Measurements from ENCODE around the gene KIRREL3.

The KIRREL3 gene

DNA sequence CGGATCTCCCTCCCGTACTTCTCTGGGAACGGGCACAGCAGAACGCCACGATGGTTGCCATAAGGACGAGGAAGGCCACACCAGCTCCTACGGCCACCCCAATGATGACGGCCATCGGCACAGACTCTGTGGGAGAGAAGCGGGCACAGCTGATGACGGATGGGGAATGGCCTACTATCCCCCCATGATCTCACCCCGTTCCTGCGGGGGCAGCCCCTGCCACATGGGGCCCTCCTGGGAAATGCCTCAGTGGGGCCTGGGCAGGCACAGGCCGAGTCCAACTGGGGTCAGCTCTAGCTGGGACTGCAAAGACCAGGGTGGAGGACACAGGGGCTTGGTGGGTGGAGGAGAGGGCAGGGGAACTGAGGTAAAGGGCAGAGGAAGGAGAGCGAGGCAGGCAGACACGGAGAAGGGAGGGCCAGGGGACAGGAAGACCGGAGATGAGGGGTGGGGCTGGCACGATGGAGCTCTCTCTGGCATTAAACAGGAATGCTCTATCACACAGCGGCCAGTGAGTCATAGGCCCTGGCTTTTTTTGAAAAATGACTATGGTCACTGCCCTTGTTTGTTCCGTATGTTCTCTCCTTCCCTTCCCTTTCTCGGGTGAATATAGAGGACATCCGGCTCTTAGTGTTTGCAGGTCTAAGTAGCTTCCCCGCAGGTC is 569.0 kb downstream of the KIRREL3 start:
- Histone ChIP-seq H3K36me3 (ENCODE audit: control insufficient read depth, insufficient read depth, low read length) (no peaks in the 10 kb centered on the region), H3K4me3 (ENCODE audit: low read length) (no peak overlapping the region), H3K27me3 (ENCODE audit: control insufficient read depth, insufficient read depth, low read length) (no peaks in the 10 kb centered on the region), H3K27ac (ENCODE audit: low read depth, low read length) (peak overlapping the region; percentile 18), H3K4me1 (ENCODE audit: control insufficient read depth, insufficient read depth, low read length) (no peaks in the 10 kb centered on the region), H3K9ac (ENCODE audit: low read length) (no peak overlapping the region)

GRCh38 chr11:126430581-126431335 is 569.8 kb downstream of the KIRREL3 start:
- Histone ChIP-seq H3K36me3 (ENCODE audit: control insufficient read depth, insufficient read depth, low read length) (no peaks in the 10 kb centered on the region), H3K4me3 (ENCODE audit: low read length) (no peak overlapping the region), H3K4me1 (ENCODE audit: control insufficient read depth, insufficient read depth, low read length) (no peaks in the 10 kb centered on the region), H3K27ac (ENCODE audit: low read depth, low read length) (no peak overlapping the region), H3K9ac (ENCODE audit: low read length) (no peak overlapping the region), H3K27me3 (ENCODE audit: control insufficient read depth, insufficient read depth, low read length) (no peaks in the 10 kb centered on the region)

- H3K9ac ChIP-seq (ENCODE audit: low read length) = no peak overlapping the region
Measured at GRCh38 chr11:126426820-126427749, 573.5 kb downstream of the KIRREL3 start.

DNA sequence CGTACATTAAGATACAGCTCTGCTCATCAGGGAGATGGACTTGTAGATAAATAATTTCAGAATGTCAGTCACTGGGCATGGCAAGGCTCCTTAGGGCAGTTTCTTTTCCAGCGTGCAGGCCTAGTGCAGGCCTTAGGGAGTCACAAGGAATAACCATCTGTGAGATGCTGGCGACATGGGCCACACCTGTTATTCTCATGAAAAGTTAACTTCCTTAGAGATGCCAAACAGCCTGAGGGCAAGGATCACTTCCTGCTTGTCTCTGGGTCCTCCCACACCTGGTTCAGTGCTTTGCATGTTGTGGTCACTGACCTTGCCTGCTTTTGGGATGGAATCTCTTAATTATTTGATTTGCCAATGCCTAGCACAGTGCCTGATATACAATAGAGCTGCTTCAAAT is 574.5 kb downstream of the KIRREL3 start:
- H3K9ac ChIP-seq (ENCODE audit: low read length) = no peak overlapping the region
- no peaks in the 10 kb centered on the region for H3K36me3 ChIP-seq (ENCODE audit: control insufficient read depth, insufficient read depth, low read length)
- H3K27ac ChIP-seq (ENCODE audit: low read depth, low read length) = no peak overlapping the region
- no peaks in the 10 kb centered on the region for H3K4me1 ChIP-seq (ENCODE audit: control insufficient read depth, insufficient read depth, low read length)
- no peaks in the 10 kb centered on the region for H3K27me3 ChIP-seq (ENCODE audit: control insufficient read depth, insufficient read depth, low read length)
- no peak overlapping the region for H3K4me3 ChIP-seq (ENCODE audit: low read length)

More at GRCh38 chr11:126426820-126427749, 573.5 kb downstream of the KIRREL3 start:
- Histone ChIP-seq H3K27me3 (ENCODE audit: control insufficient read depth, insufficient read depth, low read length) (no peaks in the 10 kb centered on the region), H3K4me1 (ENCODE audit: control insufficient read depth, insufficient read depth, low read length) (no peaks in the 10 kb centered on the region), H3K27ac (ENCODE audit: low read depth, low read length) (peak overlapping the region; percentile 53), H3K4me3 (ENCODE audit: low read length) (no peak overlapping the region), H3K36me3 (ENCODE audit: control insufficient read depth, insufficient read depth, low read length) (no peaks in the 10 kb centered on the region)

DNA sequence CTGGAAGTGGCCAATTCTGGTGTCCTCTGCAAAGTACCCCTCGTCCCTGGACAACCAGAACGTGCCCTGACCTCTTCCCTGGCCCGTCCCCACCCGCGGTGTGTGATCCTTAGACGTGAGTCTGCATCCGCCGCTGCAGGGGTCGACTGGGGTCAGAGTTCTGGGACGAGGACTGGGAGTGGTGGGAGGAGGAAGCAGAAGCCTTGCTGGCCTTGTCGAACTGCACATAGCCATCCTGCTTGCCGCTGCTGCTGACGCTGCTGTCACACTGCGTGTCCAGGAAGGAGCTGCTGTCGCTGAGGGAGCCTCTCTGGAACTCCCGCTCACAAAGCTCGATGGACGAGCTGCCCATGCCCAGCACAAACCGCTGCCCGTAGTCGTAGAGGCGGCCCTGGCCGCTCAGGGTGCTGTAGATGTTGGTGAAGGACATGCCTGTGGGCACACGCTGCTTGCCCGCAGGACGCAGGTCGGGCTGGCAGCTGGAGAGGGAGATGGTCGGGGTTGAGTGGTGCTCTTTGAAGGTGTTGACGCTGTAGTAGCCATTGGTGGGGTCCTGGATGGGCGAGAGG is 576.0 kb downstream of the KIRREL3 start:
- Histone ChIP-seq H3K4me3 (ENCODE audit: low read length) (no peak overlapping the region), H3K27ac (ENCODE audit: low read depth, low read length) (no peak overlapping the region), H3K27me3 (ENCODE audit: control insufficient read depth, insufficient read depth, low read length) (no peaks in the 10 kb centered on the region), H3K36me3 (ENCODE audit: control insufficient read depth, insufficient read depth, low read length) (no peaks in the 10 kb centered on the region), H3K9ac (ENCODE audit: low read length) (no peak overlapping the region), H3K4me1 (ENCODE audit: control insufficient read depth, insufficient read depth, low read length) (no peaks in the 10 kb centered on the region)

DNA sequence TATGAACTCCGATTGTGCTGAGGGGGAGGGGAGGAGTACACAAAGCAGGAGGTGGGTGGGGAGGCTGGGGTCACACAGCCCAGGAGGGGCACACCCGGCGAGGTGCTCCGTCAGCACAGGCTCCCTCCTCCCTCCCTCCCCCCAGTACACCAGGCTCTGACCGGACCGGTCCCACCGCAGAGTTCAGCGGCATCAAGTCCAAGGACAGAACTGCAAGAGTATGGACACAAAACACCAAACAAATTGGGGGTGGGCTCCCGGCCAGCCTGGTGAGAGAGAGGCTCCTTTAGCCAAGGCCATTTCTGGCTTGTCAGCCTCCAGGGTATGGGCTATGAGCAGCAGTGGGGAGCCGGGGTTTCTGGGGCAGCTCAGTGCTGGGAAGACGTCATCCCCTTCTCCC is 576.8 kb downstream of the KIRREL3 start:
- Histone ChIP-seq H3K27ac (ENCODE audit: low read depth, low read length) (no peak overlapping the region), H3K4me1 (ENCODE audit: control insufficient read depth, insufficient read depth, low read length) (no peaks in the 10 kb centered on the region), H3K9ac (ENCODE audit: low read length) (no peak overlapping the region), H3K36me3 (ENCODE audit: control insufficient read depth, insufficient read depth, low read length) (no peaks in the 10 kb centered on the region), H3K27me3 (ENCODE audit: control insufficient read depth, insufficient read depth, low read length) (no peaks in the 10 kb centered on the region), H3K4me3 (ENCODE audit: low read length) (no peak overlapping the region)

GRCh38 chr11:126423154-126423553 is 577.4 kb downstream of the KIRREL3 start:
- Histone ChIP-seq H3K9ac (ENCODE audit: low read length) (no peak overlapping the region), H3K27me3 (ENCODE audit: control insufficient read depth, insufficient read depth, low read length) (no peaks in the 10 kb centered on the region), H3K4me1 (ENCODE audit: control insufficient read depth, insufficient read depth, low read length) (no peaks in the 10 kb centered on the region), H3K36me3 (ENCODE audit: control insufficient read depth, insufficient read depth, low read length) (no peaks in the 10 kb centered on the region), H3K4me3 (ENCODE audit: low read length) (no peak overlapping the region), H3K27ac (ENCODE audit: low read depth, low read length) (no peak overlapping the region)

DNA sequence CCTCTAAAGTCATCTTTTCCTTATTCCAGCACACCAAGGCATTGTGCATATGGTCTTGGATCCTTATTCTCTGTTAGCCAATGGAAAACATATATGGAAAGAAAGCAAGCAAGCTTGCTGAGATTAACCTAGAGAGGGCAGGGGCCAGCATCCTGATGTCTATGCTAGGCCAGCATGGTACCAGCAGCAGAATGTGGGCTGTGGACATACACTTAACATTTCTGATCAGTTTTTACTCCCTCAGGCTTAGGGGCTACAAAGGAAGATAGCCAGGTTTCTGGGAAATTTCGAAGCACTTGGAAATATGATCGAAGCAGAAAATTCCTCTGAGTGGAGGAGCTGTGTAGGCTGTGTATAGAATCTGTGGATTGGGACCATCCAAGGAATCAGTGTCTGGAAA is 578.1 kb downstream of the KIRREL3 start:
- H3K4me3 ChIP-seq (ENCODE audit: low read length) = no peak overlapping the region
- H3K4me1 ChIP-seq (ENCODE audit: control insufficient read depth, insufficient read depth, low read length) = no peaks in the 10 kb centered on the region
- no peak overlapping the region for H3K27ac ChIP-seq (ENCODE audit: low read depth, low read length)
- no peak overlapping the region for H3K9ac ChIP-seq (ENCODE audit: low read length)
- H3K36me3 ChIP-seq (ENCODE audit: control insufficient read depth, insufficient read depth, low read length) = no peaks in the 10 kb centered on the region
- H3K27me3 ChIP-seq (ENCODE audit: control insufficient read depth, insufficient read depth, low read length) = no peaks in the 10 kb centered on the region

- H3K27me3 ChIP-seq (ENCODE audit: control insufficient read depth, insufficient read depth, low read length) = no peaks in the 10 kb centered on the region
- H3K4me1 ChIP-seq (ENCODE audit: control insufficient read depth, insufficient read depth, low read length) = peaks cover under 1% of the 10 kb centered on the region
- H3K36me3 ChIP-seq (ENCODE audit: control insufficient read depth, insufficient read depth, low read length) = no peaks in the 10 kb centered on the region
- no peak overlapping the region for H3K9ac ChIP-seq (ENCODE audit: low read length)
- H3K27ac ChIP-seq (ENCODE audit: low read depth, low read length) = no peak overlapping the region
- H3K4me3 ChIP-seq (ENCODE audit: low read length) = no peak overlapping the region
Measured at GRCh38 chr11:126421271-126421671, 579.3 kb downstream of the KIRREL3 start.

DNA sequence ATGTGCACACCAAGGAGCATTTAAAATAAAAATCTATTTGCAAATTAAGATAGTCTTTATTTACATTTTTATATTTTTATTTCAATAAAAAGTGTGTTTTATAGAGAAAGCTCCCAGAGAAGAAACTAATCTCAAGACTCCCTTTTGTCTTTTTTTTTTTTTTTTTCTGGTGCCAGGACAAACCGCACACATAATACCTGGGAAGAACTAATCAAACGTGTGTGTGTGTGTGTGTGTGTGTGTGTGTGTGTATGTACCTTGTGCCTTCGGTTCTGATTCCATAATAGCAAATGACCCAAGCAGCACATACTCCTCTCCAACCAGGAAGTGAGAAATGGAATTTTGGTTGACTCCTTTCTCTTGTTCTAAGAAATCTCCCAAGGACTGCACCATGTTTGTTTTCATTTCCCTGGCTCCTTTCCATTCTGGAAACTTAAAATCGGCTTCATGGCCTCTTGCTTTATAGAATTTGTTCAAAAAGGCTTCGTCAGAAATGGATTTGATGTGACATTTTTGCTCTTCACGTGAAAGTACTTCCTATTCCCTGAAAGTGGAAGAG is 579.8 kb downstream of the KIRREL3 start:
- Histone ChIP-seq H3K9ac (ENCODE audit: low read length) (no peak overlapping the region), H3K4me3 (ENCODE audit: low read length) (no peak overlapping the region), H3K27me3 (ENCODE audit: control insufficient read depth, insufficient read depth, low read length) (no peaks in the 10 kb centered on the region), H3K27ac (ENCODE audit: low read depth, low read length) (no peak overlapping the region), H3K4me1 (ENCODE audit: control insufficient read depth, insufficient read depth, low read length) (peaks cover 6% of the 10 kb centered on the region), H3K36me3 (ENCODE audit: control insufficient read depth, insufficient read depth, low read length) (no peaks in the 10 kb centered on the region)

GRCh38 chr11:126419801-126420697 is 580.5 kb downstream of the KIRREL3 start:
- no peaks in the 10 kb centered on the region for H3K27me3 ChIP-seq (ENCODE audit: control insufficient read depth, insufficient read depth, low read length)
- peaks cover 12% of the 10 kb centered on the region for H3K4me1 ChIP-seq (ENCODE audit: control insufficient read depth, insufficient read depth, low read length)
- H3K36me3 ChIP-seq (ENCODE audit: control insufficient read depth, insufficient read depth, low read length) = no peaks in the 10 kb centered on the region
- H3K4me3 ChIP-seq (ENCODE audit: low read length) = no peak overlapping the region
- no peak overlapping the region for H3K27ac ChIP-seq (ENCODE audit: low read depth, low read length)
- H3K9ac ChIP-seq (ENCODE audit: low read length) = no peak overlapping the region

Data from rectal smooth muscle tissue (tissue), 1 donor.